HG02943 (cell line): Measurements from ENCODE around the gene MYOC.
"Not testable (repeated sequence)": the region's sequence is repeated elsewhere in the genome, so short reads cannot be mapped to it uniquely, and the experiment has no call there.

Experiments
- ATAC-seq: cut with Tn5 transposase; IDR thresholded peaks from one replicate; pipeline ENCODE4 v1.9.1; 2021; ENCODE audit warnings: mild to moderate bottlenecking, low read depth, moderate library complexity; ENCODE audit not compliant: unreplicated experiment

MYOC gene

GRCh38 chr1:171652234-171652822, at the start of gene MYOC:
TSS of gene MYOC (minus strand) at chr1:171652688. CDS start at chr1:171652611, 77 bp downstream.
- ATAC-seq: no peak

- no peak for ATAC-seq
Measured at GRCh38 chr1:171699531-171699930, 47.0 kb upstream of the MYOC start.

- ATAC-seq: not testable (repeated sequence)
Measured at GRCh38 chr1:171695772-171696171, 43.3 kb upstream of the MYOC start.

GRCh38 chr1:171693541-171693940, 41.1 kb upstream of the MYOC start:
- not testable (repeated sequence) for ATAC-seq

GRCh38 chr1:171683870-171684269, 31.4 kb upstream of the MYOC start:
- no peak for ATAC-seq

GRCh38 chr1:171680339-171680738, 27.9 kb upstream of the MYOC start:
- ATAC-seq: no peak

GRCh38 chr1:171676823-171677222, 24.3 kb upstream of the MYOC start:
- no peak for ATAC-seq

GRCh38 chr1:171674431-171675405, 22.2 kb upstream of the MYOC start:
- ATAC-seq: no peak

- ATAC-seq: no peak
Measured at GRCh38 chr1:171670739-171671138, 18.3 kb upstream of the MYOC start.

GRCh38 chr1:171668372-171668771, 15.9 kb upstream of the MYOC start:
- no peak for ATAC-seq

GRCh38 chr1:171666114-171666769, 13.8 kb upstream of the MYOC start:
- no peak for ATAC-seq

GRCh38 chr1:171664976-171665375, 12.5 kb upstream of the MYOC start:
- ATAC-seq: no peak

- ATAC-seq: no peak
Measured at GRCh38 chr1:171663854-171664575, 11.5 kb upstream of the MYOC start.

GRCh38 chr1:171663036-171663853, 10.8 kb upstream of the MYOC start:
- no peak for ATAC-seq

- no peak for ATAC-seq
Measured at GRCh38 chr1:171661076-171661650, 8.7 kb upstream of the MYOC start.

GRCh38 chr1:171656206-171656605, 3.7 kb upstream of the MYOC start:
- not testable (repeated sequence) for ATAC-seq

GRCh38 chr1:171655746-171656116, 3.2 kb upstream of the MYOC start:
- no peak for ATAC-seq

- no peak for ATAC-seq
Measured at GRCh38 chr1:171654942-171655745, 2.7 kb upstream of the MYOC start.
